ENCODE data around the gene PRRG4. TPM values are rescaled to one million over a fixed set of nuclear protein-coding genes. Genes with fewer than 3 reads are reported as not detected.
A peak's percentile ranks its signal among the peaks of the same experiment; 100 is the strongest.

PRRG4 gene
- total and polyA plus RNA-seq, 2 donors from 2014 or later: 6.4 to 18.4 TPM

- no peaks in the 10 kb centered on the region for H3K36me3 ChIP-seq (ENCODE audit: control insufficient read depth in 2 of 3, insufficient read depth in 3 of 3, low read length in 3 of 3)
- intact Hi-C loops (cut with DNase I): loop anchor here (10.0 kb wide), 1 partner anchor 468 kb away; no protein-coding TSS in a partner anchor
- TF ChIP-seq CTCF (IDR thresholded peaks at IDR 0.05; ENCODE audit: borderline replicate concordance, extremely low read depth, insufficient read depth): peak; percentile 78
- H3K9ac ChIP-seq (ENCODE audit: low read length in 3 of 3): no peak overlapping the region
- no peaks in the 10 kb centered on the region for H3K27me3 ChIP-seq (ENCODE audit: control insufficient read depth, insufficient read depth, low read length)
- FAIRE-seq: peak; percentile 90
- no peaks in the 10 kb centered on the region for H3K9me3 ChIP-seq (ENCODE audit: control insufficient read depth in 2 of 3, insufficient read depth in 1 of 3, low read length in 3 of 3)
- H3K4me3 ChIP-seq (ENCODE audit: low read length in 3 of 3): peak overlapping the region in 2 of 3 donors; percentile 48 to 65
- peak in 4 of 5 donors; percentile 61 to 83 (median 72) for DNase-seq
- H3K27ac ChIP-seq (ENCODE audit: low read depth in 2 of 2, low read length in 2 of 2): no peak overlapping the region
- H3K4me1 ChIP-seq (ENCODE audit: control insufficient read depth in 2 of 3, insufficient read depth in 2 of 3, low read depth in 1 of 3, low read length in 3 of 3): no peaks in the 10 kb centered on the region
Observed at GRCh38 chr11:32792948-32793475, 36.7 kb upstream of the PRRG4 start.

- Histone ChIP-seq H3K4me3 (ENCODE audit: low read length in 3 of 3) (no peak within 1 kb of the TSS), H3K27me3 (ENCODE audit: control insufficient read depth, insufficient read depth, low read length) (no peaks in the 10 kb centered on the region), H3K9ac (ENCODE audit: low read length in 3 of 3) (no peak within 1 kb of the TSS), H3K27ac (ENCODE audit: low read depth in 2 of 2, low read length in 2 of 2) (no peak within 1 kb of the TSS), H3K9me3 (ENCODE audit: control insufficient read depth in 2 of 3, insufficient read depth in 1 of 3, low read length in 3 of 3) (no peaks in the 10 kb centered on the region), H3K36me3 (ENCODE audit: control insufficient read depth in 2 of 3, insufficient read depth in 3 of 3, low read length in 3 of 3) (no peaks in the 10 kb centered on the region), H3K4me1 (ENCODE audit: control insufficient read depth in 2 of 3, insufficient read depth in 2 of 3, low read depth in 1 of 3, low read length in 3 of 3) (no peaks in the 10 kb centered on the region)
- no peak for TF ChIP-seq CTCF (IDR thresholded peaks at IDR 0.05; ENCODE audit: borderline replicate concordance, extremely low read depth, insufficient read depth)
- DNase-seq: no peak
- intact Hi-C loops (cut with DNase I): loop anchor here (10.0 kb wide), 1 partner anchor 470 kb away; no protein-coding TSS in a partner anchor
- no peak for FAIRE-seq
Observed at GRCh38 chr11:32794439-32794838, 35.3 kb upstream of the PRRG4 start, which contains the start of gene CCDC73. Gene CCDC73, minus strand, starts transcription at chr11:32794662. Its CDS starts 34,419 bp downstream, at chr11:32760243.

- H3K9ac ChIP-seq (ENCODE audit: low read length in 3 of 3): no peak overlapping the region
- H3K9me3 ChIP-seq (ENCODE audit: control insufficient read depth in 2 of 3, insufficient read depth in 1 of 3, low read length in 3 of 3): no peaks in the 10 kb centered on the region
- no peaks in the 10 kb centered on the region for H3K27me3 ChIP-seq (ENCODE audit: control insufficient read depth, insufficient read depth, low read length)
- DNase-seq (no peak), FAIRE-seq (no peak)
- H3K27ac ChIP-seq (ENCODE audit: low read depth in 2 of 2, low read length in 2 of 2): no peak overlapping the region
- no peak for TF ChIP-seq CTCF (IDR thresholded peaks at IDR 0.05; ENCODE audit: borderline replicate concordance, extremely low read depth, insufficient read depth)
- no peaks in the 10 kb centered on the region for H3K36me3 ChIP-seq (ENCODE audit: control insufficient read depth in 2 of 3, insufficient read depth in 3 of 3, low read length in 3 of 3)
- H3K4me1 ChIP-seq (ENCODE audit: control insufficient read depth in 2 of 3, insufficient read depth in 2 of 3, low read depth in 1 of 3, low read length in 3 of 3): no peaks in the 10 kb centered on the region
- intact Hi-C loops (cut with DNase I): loop anchor here (10.0 kb wide), 1 partner anchor 472 kb away; no protein-coding TSS in a partner anchor
- no peak overlapping the region for H3K4me3 ChIP-seq (ENCODE audit: low read length in 3 of 3)
Observed at GRCh38 chr11:32796425-32796824, 33.3 kb upstream of the PRRG4 start.

Data from kidney (tissue), 14 donors.